Tibial artery (tissue), 4 donors: ENCODE data around the gene LINC01488.

Experiments used
- DNase-seq, 2 donors: peaks; one replicate each; pipeline ENCODE4 v3.0.0-alpha.2; 2019
- H3K27ac ChIP-seq, 2 donors: fragments of 200-600 bp; sonication (generic) in 1 of 2; 1 replicate in 1 of 2; 2 replicates in 1 of 2; pipeline ENCODE4 v1.5.1; 2018 to 2019; ENCODE audit warnings: mild to moderate bottlenecking in 1 of 2
- H3K27me3 ChIP-seq, 2 donors: fragments of 200-600 bp; sonication (generic) in 1 of 2; one replicate each; pipeline versions ENCODE4 v1.5.1 to v1.6.0; 2016 to 2019
- H3K36me3 ChIP-seq, 3 donors: fragments of 200-600 bp; sonication (generic) in 2 of 3; one replicate each; pipeline ENCODE4 v1.5.1; 2016 to 2019; ENCODE audit warnings: mild to moderate bottlenecking in 2 of 3
- H3K4me1 ChIP-seq, 4 donors: fragments of 200-600 bp; sonication (generic) in 2 of 4; 1 replicate in 3 of 4; 2 replicates in 1 of 4; pipeline ENCODE4 v1.5.1; 2016 to 2019
- H3K4me3 ChIP-seq, 2 donors: fragments of 200-600 bp; sonication (generic) in 1 of 2; 1 replicate in 1 of 2; 2 replicates in 1 of 2; pipeline ENCODE4 v1.5.1; 2018 to 2019; ENCODE audit warnings: mild to moderate bottlenecking in 2 of 2
- H3K9me3 ChIP-seq, 3 donors: fragments of 200-600 bp; sonication (generic) in 1 of 3; one replicate each; pipeline ENCODE4 v1.5.1; 2016 to 2019
- intact Hi-C: fragments of 100-400 bp; cut with DNase I; formaldehyde crosslinking; loops from one replicate; pipeline ENCODE4 v1.15.0; 2023; ENCODE audit warnings: low total_unique reads
- TF ChIP-seq, protein P1 (sequence below), 2 experiments: fragments of 200-600 bp in 1 of 2; fragments of 450-650 bp in 1 of 2; IDR thresholded peaks; one replicate each; pipeline ENCODE4 v1.5.1; 2017 to 2019; ENCODE audit warnings: antibody characterized with exemption in 2 of 2, mild to moderate bottlenecking in 1 of 2, moderate library complexity in 1 of 2

Gene LINC01488

DNA sequence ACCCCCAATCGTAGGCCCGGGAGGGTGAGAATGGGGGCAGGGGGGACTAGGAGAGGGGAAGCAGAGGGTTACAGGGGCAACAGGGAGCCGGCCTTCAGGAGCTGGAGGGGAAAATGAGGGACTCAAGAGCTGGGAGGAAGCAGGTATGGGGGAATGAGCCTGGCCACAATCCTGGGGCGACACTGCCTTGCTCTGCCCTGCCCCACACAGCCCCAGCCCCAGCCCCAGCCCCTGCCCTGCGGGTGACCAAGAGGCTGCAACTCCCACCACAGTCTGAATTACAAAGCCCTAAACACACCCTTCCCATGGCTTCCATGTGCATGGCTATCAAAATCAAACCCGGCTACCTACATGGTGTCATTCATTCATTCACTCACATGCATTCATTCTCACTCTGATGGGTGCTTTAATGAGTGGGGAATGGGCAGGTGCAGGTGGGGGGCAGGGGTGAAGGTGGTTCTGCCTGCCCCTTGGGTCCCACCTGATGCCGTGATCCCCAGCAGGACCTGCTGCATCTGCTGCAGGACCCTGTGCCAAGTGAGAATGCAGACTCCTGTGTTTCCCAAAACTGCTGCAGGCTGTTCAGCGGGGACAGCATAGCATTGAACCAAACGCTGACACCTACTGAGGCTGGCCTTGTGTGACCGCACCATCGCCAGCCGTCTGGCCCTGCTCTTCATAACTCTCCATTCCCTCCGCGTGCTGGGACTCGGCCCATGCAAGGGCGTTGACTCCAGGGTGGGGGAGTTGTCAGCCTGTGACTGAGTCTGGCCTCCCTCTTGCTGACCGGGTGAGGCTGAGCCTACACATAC, 9.5 kb upstream of the LINC01488 start:
- TF ChIP-seq, protein P1, sequence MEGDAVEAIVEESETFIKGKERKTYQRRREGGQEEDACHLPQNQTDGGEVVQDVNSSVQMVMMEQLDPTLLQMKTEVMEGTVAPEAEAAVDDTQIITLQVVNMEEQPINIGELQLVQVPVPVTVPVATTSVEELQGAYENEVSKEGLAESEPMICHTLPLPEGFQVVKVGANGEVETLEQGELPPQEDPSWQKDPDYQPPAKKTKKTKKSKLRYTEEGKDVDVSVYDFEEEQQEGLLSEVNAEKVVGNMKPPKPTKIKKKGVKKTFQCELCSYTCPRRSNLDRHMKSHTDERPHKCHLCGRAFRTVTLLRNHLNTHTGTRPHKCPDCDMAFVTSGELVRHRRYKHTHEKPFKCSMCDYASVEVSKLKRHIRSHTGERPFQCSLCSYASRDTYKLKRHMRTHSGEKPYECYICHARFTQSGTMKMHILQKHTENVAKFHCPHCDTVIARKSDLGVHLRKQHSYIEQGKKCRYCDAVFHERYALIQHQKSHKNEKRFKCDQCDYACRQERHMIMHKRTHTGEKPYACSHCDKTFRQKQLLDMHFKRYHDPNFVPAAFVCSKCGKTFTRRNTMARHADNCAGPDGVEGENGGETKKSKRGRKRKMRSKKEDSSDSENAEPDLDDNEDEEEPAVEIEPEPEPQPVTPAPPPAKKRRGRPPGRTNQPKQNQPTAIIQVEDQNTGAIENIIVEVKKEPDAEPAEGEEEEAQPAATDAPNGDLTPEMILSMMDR (IDR thresholded peaks at IDR 0.05): no peak
- no peak for DNase-seq
- intact Hi-C loops: no loop called here
- Histone ChIP-seq H3K4me3 (no peak overlapping the region), H3K4me1 (no peaks in the 10 kb centered on the region), H3K36me3 (no peaks in the 10 kb centered on the region), H3K27me3 (no peaks in the 10 kb centered on the region), H3K27ac (no peak overlapping the region), H3K9me3 (no peaks in the 10 kb centered on the region)

DNA sequence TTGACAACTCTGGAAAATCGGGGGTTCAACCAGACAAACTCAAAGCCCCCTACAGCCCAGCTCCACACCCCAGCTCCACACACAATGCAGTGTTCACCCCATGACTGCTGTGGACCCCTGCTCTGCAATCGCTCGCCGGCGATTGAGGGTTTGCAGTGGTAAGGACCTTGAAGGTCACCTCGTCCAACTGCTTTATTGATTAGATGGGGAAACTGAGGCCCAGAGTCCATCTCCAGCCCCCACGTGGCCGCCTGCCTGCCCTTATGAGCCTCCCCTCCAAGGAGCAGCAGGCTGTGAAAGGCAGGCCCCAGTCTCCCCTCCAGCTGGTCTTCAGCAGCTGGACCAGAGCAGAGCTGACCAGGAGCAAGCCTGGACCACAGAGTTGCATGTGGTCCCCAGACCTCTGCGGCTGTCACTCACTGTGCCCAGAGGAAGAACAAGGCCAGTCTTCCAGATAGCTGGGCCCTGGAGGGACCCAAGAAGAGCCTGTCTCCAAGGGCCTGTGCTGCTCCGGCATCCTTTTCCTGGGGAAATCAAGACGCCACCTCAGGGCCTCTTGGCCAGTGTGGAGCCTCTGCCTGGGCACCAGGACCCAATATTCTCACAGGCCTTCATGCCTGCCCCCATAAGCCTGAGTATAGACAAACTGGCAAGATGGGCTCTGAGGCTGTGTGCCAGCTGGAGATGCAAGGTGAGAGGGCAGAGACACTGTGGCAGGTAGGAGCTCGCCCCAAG, 8.8 kb upstream of the LINC01488 start:
- intact Hi-C loops: no loop called here
- DNase-seq: no peak
- no peaks in the 10 kb centered on the region for H3K36me3 ChIP-seq
- H3K4me1 ChIP-seq: no peaks in the 10 kb centered on the region
- H3K9me3 ChIP-seq: no peaks in the 10 kb centered on the region
- H3K4me3 ChIP-seq: no peak overlapping the region
- H3K27ac ChIP-seq: no peak overlapping the region
- H3K27me3 ChIP-seq: no peaks in the 10 kb centered on the region
- TF ChIP-seq, protein P1 (IDR thresholded peaks at IDR 0.05): no peak

DNA sequence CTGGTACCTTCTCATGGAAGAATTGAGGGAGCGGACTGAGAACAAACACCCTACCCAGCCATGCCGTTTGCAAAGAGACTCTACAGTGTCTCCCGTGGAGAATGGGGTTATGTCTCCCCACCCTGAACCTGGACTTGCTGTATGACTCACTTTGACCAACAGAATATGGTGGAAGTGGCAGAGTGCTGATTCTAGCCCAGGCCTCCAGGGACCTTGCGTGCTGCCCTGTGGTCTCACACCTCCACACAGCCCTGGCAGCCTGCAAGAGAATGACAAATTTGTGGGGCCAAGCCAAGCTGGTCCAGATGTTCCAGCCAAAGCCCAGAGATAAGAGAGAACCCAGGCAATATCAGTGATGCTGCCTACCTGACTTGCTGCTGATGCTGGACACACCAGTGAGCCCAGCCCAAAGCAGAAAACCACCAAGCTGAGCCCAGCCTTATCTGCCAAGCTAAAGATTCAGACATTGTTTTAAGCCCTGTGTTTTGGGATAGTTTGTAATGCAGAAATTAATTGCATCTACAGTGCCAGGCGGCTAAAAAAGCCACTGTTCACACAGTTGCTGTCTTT, 8.1 kb upstream of the LINC01488 start:
- TF ChIP-seq, protein P1 (IDR thresholded peaks at IDR 0.05): no peak
- Histone ChIP-seq H3K27ac (no peak overlapping the region), H3K9me3 (no peaks in the 10 kb centered on the region), H3K4me1 (no peaks in the 10 kb centered on the region), H3K4me3 (no peak overlapping the region), H3K27me3 (no peaks in the 10 kb centered on the region), H3K36me3 (no peaks in the 10 kb centered on the region)
- DNase-seq: no peak
- intact Hi-C loops: no loop called here

DNA sequence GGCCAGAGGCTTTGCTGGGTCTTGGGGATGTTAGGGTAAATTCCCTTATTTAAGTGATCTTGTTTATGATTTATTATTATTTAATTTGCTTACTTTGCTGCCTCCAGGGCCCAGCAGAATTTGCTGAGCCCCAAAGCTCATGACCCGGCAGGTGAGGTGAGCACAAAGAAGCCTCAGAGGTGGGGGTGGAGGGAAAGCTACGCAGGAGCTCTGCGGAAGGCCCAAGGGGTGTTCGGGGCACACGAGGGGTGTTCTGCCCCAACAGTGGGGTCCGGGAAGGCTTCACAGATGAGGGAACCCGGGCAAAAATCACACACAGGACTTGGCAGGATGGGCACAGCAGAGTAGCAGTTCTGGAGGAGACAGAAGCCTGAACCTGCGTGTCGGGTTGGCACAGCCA, 6.7 kb upstream of the LINC01488 start:
- DNase-seq: no peak
- Histone ChIP-seq H3K9me3 (no peaks in the 10 kb centered on the region), H3K27ac (no peak overlapping the region), H3K36me3 (no peaks in the 10 kb centered on the region), H3K4me1 (peaks cover 0 to 6% (median 5%) of the 10 kb centered on the region in 4 donors), H3K4me3 (no peak overlapping the region), H3K27me3 (no peaks in the 10 kb centered on the region)
- intact Hi-C loops: no loop called here
- TF ChIP-seq, protein P1 (IDR thresholded peaks at IDR 0.05): no peak

DNA sequence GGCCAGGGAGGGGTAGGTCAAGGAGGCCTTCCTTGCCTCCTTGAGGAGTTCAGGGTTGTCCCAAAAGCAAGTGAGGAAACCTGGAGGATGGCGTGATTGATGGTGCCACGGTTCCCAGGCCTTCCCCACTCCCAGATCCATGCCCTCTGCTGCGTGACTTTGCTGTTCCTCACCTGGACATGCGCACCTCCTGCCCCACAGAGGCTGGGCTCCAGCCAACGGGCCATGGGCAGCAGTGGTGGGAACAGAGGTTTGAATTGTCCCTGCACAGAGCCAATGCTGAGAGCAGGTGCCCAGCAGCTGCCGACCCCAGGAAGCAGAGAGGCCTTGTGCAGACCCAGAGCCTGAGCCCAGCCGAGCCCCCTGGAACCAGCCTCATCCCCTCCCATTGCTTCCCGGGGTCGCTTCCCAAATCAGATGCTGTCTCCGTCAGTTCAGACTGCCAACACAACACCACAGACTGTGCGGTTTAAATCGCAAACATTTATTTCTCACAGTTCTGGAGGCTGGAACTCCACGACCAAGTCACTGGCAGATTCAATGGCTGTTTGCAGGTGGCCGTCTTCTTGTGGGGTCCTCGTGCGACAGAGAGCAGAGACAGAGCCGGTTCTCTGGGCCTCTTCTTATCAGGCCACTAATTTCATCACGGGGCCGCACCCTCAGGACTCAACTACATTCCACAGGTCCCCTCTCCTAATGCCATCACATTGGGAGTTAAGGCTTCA, 6.2 kb upstream of the LINC01488 start:
- H3K27me3 ChIP-seq: no peaks in the 10 kb centered on the region
- H3K27ac ChIP-seq: no peak overlapping the region
- H3K36me3 ChIP-seq: no peaks in the 10 kb centered on the region
- no peaks in the 10 kb centered on the region for H3K9me3 ChIP-seq
- intact Hi-C loops: no loop called here
- H3K4me1 ChIP-seq: peaks cover 0 to 12% (median 11%) of the 10 kb centered on the region in 4 donors
- TF ChIP-seq, protein P1 (IDR thresholded peaks at IDR 0.05): no peak
- H3K4me3 ChIP-seq: no peak overlapping the region
- no peak for DNase-seq
